Neural progenitor cell (in vitro differentiated cells): ENCODE results near the gene MAP3K13. TPM values are rescaled to one million over a fixed set of nuclear protein-coding genes. Genes with fewer than 3 reads are reported as not detected.

ENCODE experiments used
- DNase-seq: peaks from one replicate; pipeline ENCODE4 v3.0.0-alpha.2; 2016; ENCODE audit warnings: low spot score
- H2AFZ ChIP-seq: fragments of 200-600 bp; sonication (generic); replicated peaks from 2 replicates; pipeline ENCODE4 v1.6.1; 2016; ENCODE audit warnings: antibody characterized with exemption
- H3F3A ChIP-seq: fragments of 200-600 bp; sonication (generic); 2 replicates; pipeline ENCODE4 v1.6.1; 2016; ENCODE audit warnings: antibody characterized with exemption, low read depth
- H3K27ac ChIP-seq: fragments of 200-600 bp; sonication (generic); 2 replicates; pipeline ENCODE4 v1.5.1; 2016; ENCODE audit warnings: mild to moderate bottlenecking
- H3K27me3 ChIP-seq: fragments of 200-600 bp; sonication (generic); 2 replicates; pipeline ENCODE4 v1.6.1; 2016; ENCODE audit warnings: mild to moderate bottlenecking, moderate library complexity
- H3K36me3 ChIP-seq: fragments of 200-600 bp; sonication (generic); 2 replicates; pipeline ENCODE4 v1.5.1; 2016
- H3K4me1 ChIP-seq: fragments of 200-600 bp; sonication (generic); 2 replicates; pipeline ENCODE4 v1.6.1; 2016; ENCODE audit warnings: mixed run types
- H3K4me2 ChIP-seq: fragments of 200-600 bp; sonication (generic); 2 replicates; pipeline ENCODE4 v1.6.1; 2016
- H3K4me3 ChIP-seq: fragments of 200-600 bp; sonication (generic); 2 replicates; pipeline ENCODE4 v1.5.1; 2016
- H3K79me2 ChIP-seq: fragments of 200-600 bp; sonication (generic); 2 replicates; pipeline ENCODE4 v1.6.1; 2016; ENCODE audit warnings: low read depth
- H3K9ac ChIP-seq: fragments of 200-600 bp; sonication (generic); 2 replicates; pipeline ENCODE4 v1.6.1; 2016
- H3K9me3 ChIP-seq: fragments of 200-600 bp; sonication (generic); 2 replicates; pipeline ENCODE4 v1.5.1; 2016; ENCODE audit warnings: low read depth
- H4K20me1 ChIP-seq: fragments of 200-600 bp; sonication (generic); 2 replicates; pipeline ENCODE4 v1.6.1; 2016; ENCODE audit warnings: low read depth
- H3K27ac Mint-ChIP-seq: 3 replicates; pipeline ENCODE4 v1.8.0; 2021; ENCODE audit warnings: mixed read lengths
- H3K27me3 Mint-ChIP-seq: 2 replicates; pipeline ENCODE4 v1.8.0; 2022; ENCODE audit warnings: low read depth, mild to moderate bottlenecking, inconsistent platforms, moderate library complexity, mixed read lengths; ENCODE audit not compliant: insufficient read depth
- H3K36me3 Mint-ChIP-seq: 3 replicates; pipeline ENCODE4 v1.8.0; 2021; ENCODE audit warnings: mixed read lengths
- H3K4me1 Mint-ChIP-seq: 3 replicates; pipeline ENCODE4 v1.8.0; 2021; ENCODE audit warnings: mixed read lengths
- H3K4me3 Mint-ChIP-seq: 3 replicates; pipeline ENCODE4 v1.8.0; 2021; ENCODE audit warnings: mild to moderate bottlenecking, moderate library complexity, mixed read lengths
- H3K9me3 Mint-ChIP-seq: 3 replicates; pipeline ENCODE4 v1.8.0; 2020; ENCODE audit warnings: mixed read lengths
- EZH2 ChIP-seq: fragments of 200-600 bp; sonication (generic); IDR thresholded peaks from 2 replicates; pipeline ENCODE4 v1.6.1; 2017; ENCODE audit warnings: antibody characterized with exemption, mild to moderate bottlenecking, moderate library complexity
- EZH2phosphoT487 ChIP-seq: fragments of 200-600 bp; sonication (generic); IDR thresholded peaks from 2 replicates; pipeline ENCODE4 v1.6.1; 2017; ENCODE audit warnings: antibody characterized with exemption
- total RNA-seq: library from RNA; depleted of rRNA; stranded (reverse); fragments of >200 nt; gene quantifications from 2 replicates; pipeline ENCODE4 v1.2.3, GENCODE V29; 2015; ENCODE audit warnings: low replicate concordance
- TF ChIP-seq, protein P1 (sequence below): fragments of 200-600 bp; sonication (generic); IDR thresholded peaks from 2 replicates; pipeline ENCODE4 v1.5.1; 2017; ENCODE audit warnings: antibody characterized with exemption, mild to moderate bottlenecking

The MAP3K13 gene
- total RNA-seq, 1 donor from 2014 or later: 34.6 TPM

DNA sequence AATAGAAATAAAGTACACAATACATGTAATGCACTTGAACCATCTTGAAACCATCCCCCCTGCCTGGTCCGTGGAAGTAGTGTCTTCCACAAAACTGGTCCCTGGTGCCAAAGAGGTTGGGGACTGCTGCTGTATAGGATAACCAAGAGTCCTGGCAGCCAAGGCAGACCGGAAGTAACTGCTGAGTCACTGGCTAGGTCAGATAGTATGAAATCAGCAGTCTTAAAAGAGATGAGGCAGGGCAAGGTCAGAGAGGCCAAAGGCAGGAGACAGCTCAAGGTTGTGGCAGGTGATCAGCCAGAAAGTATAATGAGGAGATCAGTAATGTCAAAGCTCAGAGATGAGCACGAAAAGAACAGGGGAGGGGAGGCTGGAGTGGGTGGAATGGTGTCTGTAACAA is 60.2 kb downstream of the MAP3K13 start:
- H3K27me3 Mint-ChIP-seq: no peaks in the 10 kb centered on the region
- H3K4me3 Mint-ChIP-seq: no peak overlapping the region

DNA sequence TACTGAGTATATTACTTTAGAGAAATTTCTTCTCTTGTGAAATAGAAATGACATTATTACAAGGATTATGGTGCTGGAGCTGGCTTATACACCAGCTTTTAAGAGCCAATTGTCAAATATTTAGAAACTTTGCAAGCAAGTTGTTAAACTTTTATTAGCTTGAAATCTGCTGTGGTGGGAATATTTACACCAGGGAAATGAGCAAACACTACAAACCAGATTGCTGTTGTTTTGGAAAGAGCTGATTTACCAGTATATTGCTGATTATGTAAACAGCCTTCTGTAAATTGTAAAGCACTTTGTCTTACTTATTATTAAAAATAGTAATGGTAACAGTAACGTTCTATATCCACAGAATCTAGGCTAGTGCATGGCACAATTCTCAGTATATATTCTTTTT is 61.5 kb downstream of the MAP3K13 start:
- no peak overlapping the region for H3K9ac ChIP-seq
- Mint-ChIP-seq H3K4me3 (no peak overlapping the region), H3K36me3 (no peaks in the 10 kb centered on the region), H3K4me1 (peaks cover 4% of the 10 kb centered on the region), H3K9me3 (no peaks in the 10 kb centered on the region), H3K27ac (no peak overlapping the region), H3K27me3 (no peaks in the 10 kb centered on the region)
- no peaks in the 10 kb centered on the region for H4K20me1 ChIP-seq
- no peak for DNase-seq
- H3K9me3 ChIP-seq: no peaks in the 10 kb centered on the region
- H3K27ac ChIP-seq: no peak overlapping the region
- no peaks in the 10 kb centered on the region for H3K79me2 ChIP-seq
- H3K27me3 ChIP-seq: no peaks in the 10 kb centered on the region
- no peaks in the 10 kb centered on the region for H3K36me3 ChIP-seq
- H3K4me2 ChIP-seq: no peak overlapping the region
- TF ChIP-seq EZH2: no peak
- TF ChIP-seq EZH2phosphoT487: no peak
- TF ChIP-seq, protein P1, sequence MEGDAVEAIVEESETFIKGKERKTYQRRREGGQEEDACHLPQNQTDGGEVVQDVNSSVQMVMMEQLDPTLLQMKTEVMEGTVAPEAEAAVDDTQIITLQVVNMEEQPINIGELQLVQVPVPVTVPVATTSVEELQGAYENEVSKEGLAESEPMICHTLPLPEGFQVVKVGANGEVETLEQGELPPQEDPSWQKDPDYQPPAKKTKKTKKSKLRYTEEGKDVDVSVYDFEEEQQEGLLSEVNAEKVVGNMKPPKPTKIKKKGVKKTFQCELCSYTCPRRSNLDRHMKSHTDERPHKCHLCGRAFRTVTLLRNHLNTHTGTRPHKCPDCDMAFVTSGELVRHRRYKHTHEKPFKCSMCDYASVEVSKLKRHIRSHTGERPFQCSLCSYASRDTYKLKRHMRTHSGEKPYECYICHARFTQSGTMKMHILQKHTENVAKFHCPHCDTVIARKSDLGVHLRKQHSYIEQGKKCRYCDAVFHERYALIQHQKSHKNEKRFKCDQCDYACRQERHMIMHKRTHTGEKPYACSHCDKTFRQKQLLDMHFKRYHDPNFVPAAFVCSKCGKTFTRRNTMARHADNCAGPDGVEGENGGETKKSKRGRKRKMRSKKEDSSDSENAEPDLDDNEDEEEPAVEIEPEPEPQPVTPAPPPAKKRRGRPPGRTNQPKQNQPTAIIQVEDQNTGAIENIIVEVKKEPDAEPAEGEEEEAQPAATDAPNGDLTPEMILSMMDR: no peak
- H3K4me1 ChIP-seq: no peaks in the 10 kb centered on the region
- no peaks in the 10 kb centered on the region for H3F3A ChIP-seq
- no peak overlapping the region for H2AFZ ChIP-seq
- no peak overlapping the region for H3K4me3 ChIP-seq

More for the DNA sequence above, 60.2 kb downstream of the MAP3K13 start:
- Histone ChIP-seq H3K79me2 (no peaks in the 10 kb centered on the region), H4K20me1 (no peaks in the 10 kb centered on the region), H3K9me3 (no peaks in the 10 kb centered on the region), H3K27me3 (no peaks in the 10 kb centered on the region), H3K4me3 (no peak overlapping the region), H3K9ac (no peak overlapping the region), H3K27ac (no peak overlapping the region), H2AFZ (no peak overlapping the region), H3F3A (no peaks in the 10 kb centered on the region), H3K4me2 (no peak overlapping the region), H3K4me1 (no peaks in the 10 kb centered on the region), H3K36me3 (no peaks in the 10 kb centered on the region)
- peaks cover 4% of the 10 kb centered on the region for H3K4me1 Mint-ChIP-seq
- no peaks in the 10 kb centered on the region for H3K36me3 Mint-ChIP-seq
- TF ChIP-seq EZH2phosphoT487 (no peak), EZH2 (no peak)
- TF ChIP-seq, protein P1: no peak
- H3K9me3 Mint-ChIP-seq: no peaks in the 10 kb centered on the region
- no peak for DNase-seq
- no peak overlapping the region for H3K27ac Mint-ChIP-seq

DNA sequence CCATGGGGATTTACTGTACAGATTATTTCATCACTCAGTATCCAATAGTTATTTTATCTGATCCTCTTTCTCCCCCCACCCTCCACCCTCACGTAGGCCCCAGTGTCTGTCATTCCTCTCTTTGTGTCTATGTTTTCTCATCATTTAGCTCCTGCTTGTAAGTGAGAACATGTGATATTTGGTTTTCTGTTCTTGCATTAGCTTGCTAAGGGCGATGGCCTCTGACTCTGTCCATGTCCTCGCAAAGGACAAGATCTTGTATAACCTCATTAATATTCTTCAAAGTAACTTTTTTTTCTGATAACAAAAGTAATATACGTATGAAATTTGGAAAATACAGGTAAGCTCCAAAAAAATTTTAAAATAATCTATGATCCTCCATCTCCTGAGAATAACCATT is 67.4 kb downstream of the MAP3K13 start:
- Histone ChIP-seq H3K4me1 (peaks cover 7% of the 10 kb centered on the region), H3F3A (no peaks in the 10 kb centered on the region), H3K4me2 (no peak overlapping the region), H3K4me3 (no peak overlapping the region), H3K79me2 (no peaks in the 10 kb centered on the region), H3K27ac (no peak overlapping the region), H3K27me3 (no peaks in the 10 kb centered on the region), H3K36me3 (no peaks in the 10 kb centered on the region), H3K9me3 (no peaks in the 10 kb centered on the region), H2AFZ (no peak overlapping the region), H3K9ac (no peak overlapping the region), H4K20me1 (no peaks in the 10 kb centered on the region)
- Mint-ChIP-seq H3K9me3 (no peaks in the 10 kb centered on the region), H3K4me3 (no peak overlapping the region), H3K4me1 (peaks cover 7% of the 10 kb centered on the region), H3K36me3 (no peaks in the 10 kb centered on the region), H3K27ac (no peak overlapping the region), H3K27me3 (no peaks in the 10 kb centered on the region)
- DNase-seq: no peak
- no peak for TF ChIP-seq EZH2phosphoT487
- TF ChIP-seq, protein P1: no peak
- no peak for TF ChIP-seq EZH2
